ENCODE results near the gene CPPED1. TPM values are rescaled to one million over a fixed set of nuclear protein-coding genes. Genes with fewer than 3 reads are reported as not detected.

The CPPED1 gene
- total and polyA plus RNA-seq, 10 donors = 10.0 to 66.3 (median 45.4) TPM

GRCh38 chr16:12675046-12675445 lies 128.6 kb downstream of the CPPED1 start:
- intact Hi-C loops (cut with DNase I; ENCODE audit: low total_unique reads) = no loop called here
- Histone ChIP-seq H3K27ac (no peak overlapping the region), H3K4me1 (peaks cover 0 to 23% (median 2%) of the 10 kb centered on the region in 6 donors), H3K36me3 (peaks cover 0 to 40% (median 0%) of the 10 kb centered on the region in 6 donors), H3K27me3 (replicated peaks in 1 of 7) (no peaks in the 10 kb centered on the region), H3K4me3 (no peak overlapping the region), H3K9me3 (peaks cover 0 to 10% (median under 1%) of the 10 kb centered on the region in 8 donors)
- TF ChIP-seq, protein P1, sequence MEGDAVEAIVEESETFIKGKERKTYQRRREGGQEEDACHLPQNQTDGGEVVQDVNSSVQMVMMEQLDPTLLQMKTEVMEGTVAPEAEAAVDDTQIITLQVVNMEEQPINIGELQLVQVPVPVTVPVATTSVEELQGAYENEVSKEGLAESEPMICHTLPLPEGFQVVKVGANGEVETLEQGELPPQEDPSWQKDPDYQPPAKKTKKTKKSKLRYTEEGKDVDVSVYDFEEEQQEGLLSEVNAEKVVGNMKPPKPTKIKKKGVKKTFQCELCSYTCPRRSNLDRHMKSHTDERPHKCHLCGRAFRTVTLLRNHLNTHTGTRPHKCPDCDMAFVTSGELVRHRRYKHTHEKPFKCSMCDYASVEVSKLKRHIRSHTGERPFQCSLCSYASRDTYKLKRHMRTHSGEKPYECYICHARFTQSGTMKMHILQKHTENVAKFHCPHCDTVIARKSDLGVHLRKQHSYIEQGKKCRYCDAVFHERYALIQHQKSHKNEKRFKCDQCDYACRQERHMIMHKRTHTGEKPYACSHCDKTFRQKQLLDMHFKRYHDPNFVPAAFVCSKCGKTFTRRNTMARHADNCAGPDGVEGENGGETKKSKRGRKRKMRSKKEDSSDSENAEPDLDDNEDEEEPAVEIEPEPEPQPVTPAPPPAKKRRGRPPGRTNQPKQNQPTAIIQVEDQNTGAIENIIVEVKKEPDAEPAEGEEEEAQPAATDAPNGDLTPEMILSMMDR (IDR thresholded peaks at IDR 0.05 in 8 of 11, conservative IDR thresholded peaks at IDR 0.05 in 3 of 11) = no peak
- TF ChIP-seq POLR2A (IDR thresholded peaks at IDR 0.05) = no peak
- no peak for TF ChIP-seq POLR2AphosphoS5 (IDR thresholded peaks at IDR 0.05)
- WGBS, 5 donors = 52 to 66% (median 64%) methylated on average over 4 of the region's 4 CpGs
- no peak for DNase-seq

DNA sequence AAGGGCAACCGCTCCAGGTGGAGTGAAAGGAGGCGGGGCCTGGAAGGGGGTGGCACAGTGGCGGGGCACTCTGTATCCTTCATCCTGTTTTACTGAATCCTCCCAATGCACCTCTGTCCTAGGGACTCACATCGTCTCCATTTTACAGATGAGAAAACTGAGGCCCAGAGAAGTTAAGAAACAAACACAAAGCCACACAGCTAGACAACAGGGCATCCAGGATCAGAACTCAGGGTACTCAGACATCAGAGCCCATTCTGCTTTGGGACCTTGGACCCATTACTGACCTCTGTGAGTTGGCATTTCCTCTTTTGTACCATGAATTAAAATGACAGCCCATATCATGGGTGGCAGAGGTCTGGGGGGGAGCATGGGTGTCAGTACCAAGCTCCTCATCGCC lies 129.2 kb downstream of the CPPED1 start:
- TF ChIP-seq POLR2AphosphoS5 (IDR thresholded peaks at IDR 0.05) (no peak), POLR2A (IDR thresholded peaks at IDR 0.05) (no peak)
- TF ChIP-seq, protein P1 (IDR thresholded peaks at IDR 0.05 in 8 of 11, conservative IDR thresholded peaks at IDR 0.05 in 3 of 11) = no peak
- H3K27ac ChIP-seq = no peak overlapping the region
- intact Hi-C loops (cut with DNase I; ENCODE audit: low total_unique reads) = no loop called here
- H3K4me3 ChIP-seq = no peak overlapping the region
- WGBS, 5 donors = 92 to 99% (median 93%) methylated on average over 5 of the region's 5 CpGs
- no peaks in the 10 kb centered on the region for H3K27me3 ChIP-seq (replicated peaks in 1 of 7)
- H3K4me1 ChIP-seq = peaks cover 0 to 23% (median 2%) of the 10 kb centered on the region in 6 donors
- no peak for DNase-seq
- peaks cover 0 to 15% (median 6%) of the 10 kb centered on the region in 8 donors for H3K9me3 ChIP-seq
- H3K36me3 ChIP-seq = peaks cover 0 to 45% (median 0%) of the 10 kb centered on the region in 6 donors

DNA sequence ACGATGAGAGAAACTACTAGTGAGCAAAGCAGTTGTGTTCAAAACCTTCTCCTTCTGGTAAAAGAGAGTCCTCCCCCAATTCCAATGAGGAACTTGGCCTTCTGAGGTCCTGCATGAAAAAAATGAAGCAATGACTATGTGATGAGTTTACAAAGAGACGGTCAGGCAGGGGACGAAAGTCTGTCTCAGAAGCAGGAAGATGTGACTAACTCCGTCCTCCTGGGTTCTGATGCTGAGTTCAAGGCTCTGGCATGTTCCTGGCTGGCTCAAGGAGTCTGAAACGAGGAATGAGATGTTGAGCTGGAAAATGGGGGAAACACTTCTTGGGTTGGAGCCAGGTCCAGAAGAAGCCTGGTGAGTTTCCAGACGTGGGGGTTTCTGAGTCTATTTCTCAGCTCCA lies 129.6 kb downstream of the CPPED1 start:
- H3K4me1 ChIP-seq = peaks cover 0 to 23% (median 2%) of the 10 kb centered on the region in 6 donors
- H3K36me3 ChIP-seq = peaks cover 0 to 47% (median 0%) of the 10 kb centered on the region in 6 donors
- no peaks in the 10 kb centered on the region for H3K27me3 ChIP-seq (replicated peaks in 1 of 7)
- no peak overlapping the region for H3K4me3 ChIP-seq
- DNase-seq = no peak
- H3K9me3 ChIP-seq = peaks cover 0 to 20% (median 10%) of the 10 kb centered on the region in 8 donors
- TF ChIP-seq POLR2AphosphoS5 (IDR thresholded peaks at IDR 0.05) (no peak), POLR2A (IDR thresholded peaks at IDR 0.05) (no peak)
- TF ChIP-seq, protein P1 (IDR thresholded peaks at IDR 0.05 in 8 of 11, conservative IDR thresholded peaks at IDR 0.05 in 3 of 11) = no peak
- intact Hi-C loops (cut with DNase I; ENCODE audit: low total_unique reads) = no loop called here
- H3K27ac ChIP-seq = no peak overlapping the region
- WGBS, 5 donors = 77 to 87% (median 80%) methylated on average over 6 of the region's 6 CpGs

DNA sequence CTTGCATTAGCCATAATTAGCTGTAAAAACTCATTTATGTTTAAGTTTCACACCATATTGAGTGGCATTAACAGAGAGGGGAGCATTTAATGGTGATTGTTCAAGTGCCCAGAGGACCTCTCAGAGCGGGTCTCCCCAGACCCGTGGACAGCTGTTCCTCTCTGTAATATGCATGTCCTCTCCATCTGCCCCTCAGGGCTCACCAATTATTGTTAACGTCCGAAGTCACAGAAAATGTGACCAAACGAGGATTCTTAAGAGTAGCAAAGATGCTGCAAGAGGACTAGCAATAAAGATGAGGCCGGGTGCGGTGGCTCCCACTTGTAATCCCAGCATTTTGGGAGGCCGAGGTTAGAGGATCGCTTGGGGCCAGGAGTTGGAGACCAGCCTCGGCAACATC lies 130.2 kb downstream of the CPPED1 start:
- WGBS, 5 donors = 81 to 90% (median 85%) methylated on average over 10 of the region's 10 CpGs
- no peak overlapping the region for H3K4me3 ChIP-seq
- intact Hi-C loops (cut with DNase I; ENCODE audit: low total_unique reads) = no loop called here

More for the DNA sequence above, 130.2 kb downstream of the CPPED1 start:
- Histone ChIP-seq H3K27ac (no peak overlapping the region), H3K4me1 (peaks cover 0 to 23% (median 2%) of the 10 kb centered on the region in 6 donors), H3K36me3 (peaks cover 0 to 47% (median 0%) of the 10 kb centered on the region in 6 donors), H3K9me3 (peaks cover 0 to 23% (median 16%) of the 10 kb centered on the region in 8 donors), H3K27me3 (replicated peaks in 1 of 7) (no peaks in the 10 kb centered on the region)
- no peak for DNase-seq
- TF ChIP-seq, protein P1 (IDR thresholded peaks at IDR 0.05 in 8 of 11, conservative IDR thresholded peaks at IDR 0.05 in 3 of 11) = no peak
- TF ChIP-seq POLR2A (IDR thresholded peaks at IDR 0.05) = no peak
- TF ChIP-seq POLR2AphosphoS5 (IDR thresholded peaks at IDR 0.05) = no peak

Measured in spleen (tissue), 11 donors.